ENCODE data around the gene PDGFRB. TPM values are rescaled to one million over a fixed set of nuclear protein-coding genes. Genes with fewer than 3 reads are reported as not detected.
A peak's percentile ranks its signal among the peaks of the same experiment; 100 is the strongest.

Gene PDGFRB
- total and polyA plus RNA-seq, 2 of the 4 experiments (the other 2 are of a cell fraction): 108 to 124 TPM

DNA sequence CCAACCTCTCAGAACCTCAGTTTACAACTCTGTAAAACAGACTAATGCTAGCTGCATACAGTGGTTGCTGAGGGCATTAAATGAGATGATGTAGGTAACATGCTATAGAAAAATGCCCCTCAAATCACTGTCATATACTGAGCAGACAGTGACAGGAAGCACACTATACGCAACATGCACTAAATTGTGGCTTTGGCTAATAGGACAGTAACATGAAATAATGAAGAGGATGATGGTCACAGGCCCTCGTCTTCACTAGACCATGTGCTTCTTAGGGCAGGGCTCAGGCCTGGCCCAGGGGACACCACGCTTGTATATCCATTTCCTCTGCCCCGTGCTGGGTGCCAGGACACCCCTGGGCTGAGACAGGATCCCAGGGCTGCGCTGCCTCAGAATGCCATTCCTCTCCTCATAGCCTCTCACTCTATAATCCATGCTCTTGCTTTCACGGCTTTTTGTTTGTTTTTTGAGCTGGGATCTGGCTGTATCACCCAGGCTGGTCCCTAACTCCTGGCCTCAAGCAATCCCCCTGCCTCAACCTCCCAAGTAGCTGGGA is 88.2 kb downstream of the PDGFRB start:
- Histone ChIP-seq H3K4me1 (ENCODE audit: control insufficient read depth, insufficient read depth, low read length) (peaks cover 31% of the 10 kb centered on the region), H2BK5ac (ENCODE audit: low read depth, low read length, poor library complexity, severe bottlenecking) (peak overlapping the region; percentile 61), H2AFZ (replicated peaks; ENCODE audit: low read length, poor library complexity) (peak overlapping the region; percentile 37), H3K36me3 (ENCODE audit: control insufficient read depth, insufficient read depth, low read length) (no peaks in the 10 kb centered on the region), H3K4ac (ENCODE audit: low read depth, low read length) (peak overlapping the region; percentile 26), H3K27me3 (ENCODE audit: control insufficient read depth, insufficient read depth, low read length) (no peaks in the 10 kb centered on the region), H3K9me1 (ENCODE audit: insufficient read depth, low read length) (peaks cover 44% of the 10 kb centered on the region), H2BK15ac (ENCODE audit: low read depth, low read length) (peak overlapping the region; percentile 68; the same call in 2 of the 3 replicates), H2AK5ac (ENCODE audit: low read depth, low read length) (peak overlapping the region; percentile 67), H2AK9ac (replicated peaks; ENCODE audit: low read depth, low read length, poor library complexity) (no peak overlapping the region), H4K20me1 (ENCODE audit: insufficient read depth, low read length) (no peaks in the 10 kb centered on the region), H3K79me1 (ENCODE audit: low read depth in 1 of 2, low read length in 2 of 2) (no peaks in the 10 kb centered on the region; a peak in 1 of 4 replicates), H4K8ac (ENCODE audit: low read depth in 2 of 2, low read length in 2 of 2) (peak overlapping the region in 1 of 2 experiments; percentile 54; a peak in 1 of 4 replicates), H3K4me2 (ENCODE audit: low read depth, low read length) (no peak overlapping the region), H4K5ac (ENCODE audit: low read depth, low read length) (no peak overlapping the region), H4K91ac (ENCODE audit: insufficient read depth, low read depth, low read length) (peak overlapping the region; percentile 39), H3K4me3 (ENCODE audit: insufficient read depth, low read depth, low read length) (no peak overlapping the region), H3K56ac (ENCODE audit: extremely low read depth, insufficient read depth, low read length) (no peak overlapping the region), H3K27ac (ENCODE audit: insufficient read depth, low read length) (no peak overlapping the region), H2BK120ac (ENCODE audit: low read depth, low read length) (peak overlapping the region; percentile 51), H3K9ac (ENCODE audit: low read depth, low read length) (no peak overlapping the region), H2BK20ac (ENCODE audit: low read depth, low read length) (peak overlapping the region; percentile 4; the same call in 1 of the 2 replicates), H3K18ac (ENCODE audit: low read depth, low read length) (peak overlapping the region; percentile 14; the same call in 1 of the 2 replicates), H3K23ac (ENCODE audit: low read depth, low read length) (no peak overlapping the region), H3K14ac (replicated peaks; ENCODE audit: low read depth, low read length) (peak overlapping the region; percentile 38; the same call in 1 of the 2 replicates), H3K9me3 (ENCODE audit: control insufficient read depth, insufficient read depth, low read length) (no peaks in the 10 kb centered on the region)
- no CpG with 5 or more reads among the region's 6 CpGs for WGBS, 2 experiments (ENCODE audit: extremely low coverage in 2 of 2, insufficient read length in 1 of 2)
- POLR2A ChIA-PET (ENCODE audit: unreplicated experiment): no interaction called here
- BruUV-seq (replicated peaks): no TSS peak
- CTCF ChIA-PET: no interaction called here
- intact Hi-C loops (cut with micrococcal nuclease): loop anchor here (5.0 kb wide), 1 partner anchor 45 kb away; no protein-coding TSS in a partner anchor
- in situ Hi-C loops (cut with MboI; ENCODE audit: low sequenced_read_pairs): no loop called here
- TF ChIP-seq MXI1 (IDR thresholded peaks at IDR 0.05; ENCODE audit: borderline replicate concordance, low read depth, low read length) (no peak), RCOR1 (IDR thresholded peaks at IDR 0.05; ENCODE audit: insufficient replicate concordance, low read length) (no peak), POLR2A (IDR thresholded peaks at IDR 0.05; ENCODE audit: low read depth, low read length) (no peak), RAD21 (IDR thresholded peaks at IDR 0.05; ENCODE audit: low read length) (no peak), CHD1 (IDR thresholded peaks at IDR 0.05; ENCODE audit: low read depth, low read length) (no peak), MAFK (IDR thresholded peaks at IDR 0.05; ENCODE audit: low read depth, low read length) (no peak), BHLHE40 (IDR thresholded peaks at IDR 0.05; ENCODE audit: low read depth, low read length) (no peak)
- TF ChIP-seq, protein P1, sequence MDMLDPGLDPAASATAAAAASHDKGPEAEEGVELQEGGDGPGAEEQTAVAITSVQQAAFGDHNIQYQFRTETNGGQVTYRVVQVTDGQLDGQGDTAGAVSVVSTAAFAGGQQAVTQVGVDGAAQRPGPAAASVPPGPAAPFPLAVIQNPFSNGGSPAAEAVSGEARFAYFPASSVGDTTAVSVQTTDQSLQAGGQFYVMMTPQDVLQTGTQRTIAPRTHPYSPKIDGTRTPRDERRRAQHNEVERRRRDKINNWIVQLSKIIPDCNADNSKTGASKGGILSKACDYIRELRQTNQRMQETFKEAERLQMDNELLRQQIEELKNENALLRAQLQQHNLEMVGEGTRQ (IDR thresholded peaks at IDR 0.05; ENCODE audit: low read depth, low read length): no peak
- TF ChIP-seq, protein P2, sequence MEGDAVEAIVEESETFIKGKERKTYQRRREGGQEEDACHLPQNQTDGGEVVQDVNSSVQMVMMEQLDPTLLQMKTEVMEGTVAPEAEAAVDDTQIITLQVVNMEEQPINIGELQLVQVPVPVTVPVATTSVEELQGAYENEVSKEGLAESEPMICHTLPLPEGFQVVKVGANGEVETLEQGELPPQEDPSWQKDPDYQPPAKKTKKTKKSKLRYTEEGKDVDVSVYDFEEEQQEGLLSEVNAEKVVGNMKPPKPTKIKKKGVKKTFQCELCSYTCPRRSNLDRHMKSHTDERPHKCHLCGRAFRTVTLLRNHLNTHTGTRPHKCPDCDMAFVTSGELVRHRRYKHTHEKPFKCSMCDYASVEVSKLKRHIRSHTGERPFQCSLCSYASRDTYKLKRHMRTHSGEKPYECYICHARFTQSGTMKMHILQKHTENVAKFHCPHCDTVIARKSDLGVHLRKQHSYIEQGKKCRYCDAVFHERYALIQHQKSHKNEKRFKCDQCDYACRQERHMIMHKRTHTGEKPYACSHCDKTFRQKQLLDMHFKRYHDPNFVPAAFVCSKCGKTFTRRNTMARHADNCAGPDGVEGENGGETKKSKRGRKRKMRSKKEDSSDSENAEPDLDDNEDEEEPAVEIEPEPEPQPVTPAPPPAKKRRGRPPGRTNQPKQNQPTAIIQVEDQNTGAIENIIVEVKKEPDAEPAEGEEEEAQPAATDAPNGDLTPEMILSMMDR (conservative IDR thresholded peaks at IDR 0.05; ENCODE audit: low read depth, low read length): no peak
- dilution Hi-C loops (cut with HindIII; ENCODE audit: low sequenced_read_pairs, unreplicated experiment): no loop called here
- ATAC-seq (ENCODE audit: low read depth) (no peak), DNase-seq (no peak)
